Effector memory CD8-positive, alpha-beta T cell (primary cell): ENCODE data around the gene PPDPF.
A peak's percentile ranks its signal among the peaks of the same experiment; 100 is the strongest.

ENCODE experiments used
- ATAC-seq: fragments of 150-1000 bp; cut with Tn5 transposase; replicated peaks from 2 replicates; pipeline ENCODE4 v1.10.0; 2021; ENCODE audit warnings: mild to moderate bottlenecking, moderate library complexity
- DNase-seq, 3 experiments: peaks; one replicate each; pipeline ENCODE4 v3.0.0; 2021
- H3K27ac Mint-ChIP-seq, 2 donors: one replicate each; pipeline ENCODE4 v1.8.0; 2022; ENCODE audit warnings: mild to moderate bottlenecking in 2 of 2, mixed read lengths in 2 of 2, moderate library complexity in 2 of 2
- H3K27me3 Mint-ChIP-seq, 2 donors: one replicate each; pipeline ENCODE4 v1.8.0; 2022; ENCODE audit warnings: mixed read lengths in 2 of 2
- H3K36me3 Mint-ChIP-seq: one replicate; pipeline ENCODE4 v1.8.0; 2022; ENCODE audit warnings: mild to moderate bottlenecking, moderate library complexity, mixed read lengths; ENCODE audit not compliant: insufficient read depth
- H3K4me1 Mint-ChIP-seq, 2 donors: one replicate each; pipeline ENCODE4 v1.8.0; 2022; ENCODE audit warnings: low read depth in 2 of 2, mixed read lengths in 2 of 2
- H3K4me3 Mint-ChIP-seq, 2 donors: one replicate each; pipeline ENCODE4 v1.8.0; 2022; ENCODE audit warnings: mild to moderate bottlenecking in 2 of 2, mixed read lengths in 2 of 2, moderate library complexity in 2 of 2
- H3K9me3 Mint-ChIP-seq, 2 donors: one replicate each; pipeline ENCODE4 v1.8.0; 2022; ENCODE audit warnings: mixed read lengths in 2 of 2

The PPDPF gene

GRCh38 chr20:63499338-63499969 lies 21.1 kb upstream of the PPDPF start:
- H3K4me3 Mint-ChIP-seq = peak overlapping the region; percentile 33 to 37

GRCh38 chr20:63500151-63500901 lies 20.2 kb upstream of the PPDPF start:
- Mint-ChIP-seq H3K27me3 (peaks cover 11 to 24% of the 10 kb centered on the region in 2 donors), H3K4me1 (peaks cover 0 to 5% of the 10 kb centered on the region in 2 donors), H3K9me3 (no peaks in the 10 kb centered on the region), H3K4me3 (peak overlapping the region in 1 of 2 donors; percentile 50), H3K36me3 (no peaks in the 10 kb centered on the region), H3K27ac (no peak overlapping the region)
- no peak for ATAC-seq
- DNase-seq = no peak

More at GRCh38 chr20:63499338-63499969, 21.1 kb upstream of the PPDPF start:
- ATAC-seq (peak; percentile 23), DNase-seq (no peak)
- peaks cover 11 to 16% of the 10 kb centered on the region in 2 donors for H3K27me3 Mint-ChIP-seq
- H3K27ac Mint-ChIP-seq = no peak overlapping the region
- H3K36me3 Mint-ChIP-seq = no peaks in the 10 kb centered on the region
- H3K9me3 Mint-ChIP-seq = no peaks in the 10 kb centered on the region
- H3K4me1 Mint-ChIP-seq = peaks cover 0 to 5% of the 10 kb centered on the region in 2 donors

DNA sequence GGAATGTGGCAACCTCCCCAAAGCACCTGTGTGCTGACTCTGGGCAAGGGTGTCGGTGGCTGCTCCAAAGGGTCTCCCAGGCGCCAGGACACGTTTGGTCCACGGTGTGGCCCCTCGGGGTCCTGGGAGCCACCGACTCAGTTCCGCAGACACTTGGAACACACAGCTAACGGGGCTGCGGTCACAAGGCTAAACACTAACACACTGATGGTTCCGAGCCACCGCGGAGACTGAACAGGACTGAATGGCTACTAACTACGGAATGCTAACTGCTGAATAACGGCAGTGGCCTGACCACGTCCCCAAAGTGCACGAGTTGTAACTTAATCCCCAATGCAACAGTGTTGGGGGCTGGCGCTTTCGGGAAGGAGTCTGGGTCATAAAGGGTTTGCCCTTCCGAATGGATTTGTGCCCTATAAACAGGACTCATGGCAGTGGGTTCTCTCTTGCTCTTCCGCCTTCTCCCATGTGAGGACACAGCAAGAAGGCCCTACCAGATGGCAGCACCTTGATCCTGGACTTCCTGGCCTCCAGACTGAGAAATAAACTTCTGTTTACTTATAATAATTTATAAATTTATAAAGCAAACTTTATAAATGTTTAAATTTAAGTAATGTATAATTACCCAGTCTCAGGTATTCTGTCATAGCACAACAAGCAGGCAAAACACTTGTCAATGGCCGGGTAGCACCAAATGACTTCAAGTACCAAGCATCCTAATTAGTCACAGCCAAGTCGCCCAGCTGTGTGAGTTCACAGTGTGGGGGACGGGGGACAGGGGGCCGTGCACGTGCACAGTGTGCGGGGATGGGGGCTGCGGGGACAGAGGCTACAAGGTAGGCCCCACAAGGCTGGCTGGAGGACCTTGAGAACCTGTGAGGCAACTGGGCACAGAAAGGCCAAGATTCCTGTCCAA lies 19.4 kb upstream of the PPDPF start:
- DNase-seq (no peak), ATAC-seq (no peak)
- Mint-ChIP-seq H3K4me1 (peaks cover 0 to 4% of the 10 kb centered on the region in 2 donors), H3K4me3 (peak overlapping the region in 1 of 2 donors; percentile 50), H3K27ac (no peak overlapping the region), H3K9me3 (no peaks in the 10 kb centered on the region), H3K27me3 (peaks cover 11 to 27% of the 10 kb centered on the region in 2 donors), H3K36me3 (no peaks in the 10 kb centered on the region)

DNA sequence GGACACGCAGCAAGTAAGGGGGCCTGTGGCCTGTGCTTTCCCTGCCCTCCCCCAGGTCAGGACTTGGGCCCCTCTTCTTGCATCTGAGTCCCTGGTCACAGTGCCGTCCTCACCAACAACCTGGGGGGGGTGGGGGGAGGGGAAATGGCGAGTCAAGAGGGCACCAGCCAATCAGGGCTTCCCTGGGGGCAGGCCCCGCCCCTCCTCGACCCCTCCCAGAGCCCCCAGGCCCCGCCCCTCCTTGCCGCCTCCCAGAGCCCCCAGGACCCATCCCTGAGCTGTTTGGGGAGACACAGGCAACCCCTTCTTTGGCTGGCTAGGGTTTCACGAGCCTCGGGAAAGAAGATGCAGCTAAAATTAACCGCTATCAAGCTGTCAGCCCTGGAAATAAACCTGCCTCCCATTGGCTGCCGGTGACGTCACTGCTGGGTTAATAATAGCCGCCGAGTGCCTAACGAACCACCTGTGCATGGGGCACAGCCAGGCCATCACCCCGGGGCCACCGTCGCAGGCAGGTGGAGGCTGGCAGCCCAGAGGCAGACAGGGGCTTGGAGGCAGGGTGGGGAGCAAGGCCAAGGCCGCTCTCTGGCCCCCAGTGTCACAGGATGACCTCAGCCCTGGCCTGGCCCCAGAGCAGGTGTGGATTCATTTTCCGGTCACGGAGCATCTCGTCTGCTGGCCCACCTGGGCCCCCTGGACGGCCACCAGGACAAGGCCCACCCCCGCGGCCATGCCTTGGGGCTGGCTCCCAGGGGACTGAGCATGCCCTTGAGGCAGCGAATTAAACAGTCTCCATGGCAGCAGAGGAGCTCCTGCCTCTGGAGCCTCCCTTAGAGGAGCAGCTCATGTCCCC lies 18.5 kb upstream of the PPDPF start:
- Mint-ChIP-seq H3K4me3 (no peak overlapping the region), H3K27ac (no peak overlapping the region), H3K27me3 (peaks cover 6 to 27% of the 10 kb centered on the region in 2 donors), H3K4me1 (peaks cover 0 to 3% of the 10 kb centered on the region in 2 donors), H3K9me3 (no peaks in the 10 kb centered on the region), H3K36me3 (no peaks in the 10 kb centered on the region)
- no peak for ATAC-seq
- no peak for DNase-seq

GRCh38 chr20:63502671-63503172 lies 17.8 kb upstream of the PPDPF start:
- ATAC-seq = no peak
- Mint-ChIP-seq H3K9me3 (no peaks in the 10 kb centered on the region), H3K27ac (no peak overlapping the region), H3K27me3 (peaks cover 7 to 27% of the 10 kb centered on the region in 2 donors), H3K4me1 (peaks cover 0 to 1% of the 10 kb centered on the region in 2 donors), H3K36me3 (no peaks in the 10 kb centered on the region), H3K4me3 (no peak overlapping the region)
- no peak for DNase-seq

DNA sequence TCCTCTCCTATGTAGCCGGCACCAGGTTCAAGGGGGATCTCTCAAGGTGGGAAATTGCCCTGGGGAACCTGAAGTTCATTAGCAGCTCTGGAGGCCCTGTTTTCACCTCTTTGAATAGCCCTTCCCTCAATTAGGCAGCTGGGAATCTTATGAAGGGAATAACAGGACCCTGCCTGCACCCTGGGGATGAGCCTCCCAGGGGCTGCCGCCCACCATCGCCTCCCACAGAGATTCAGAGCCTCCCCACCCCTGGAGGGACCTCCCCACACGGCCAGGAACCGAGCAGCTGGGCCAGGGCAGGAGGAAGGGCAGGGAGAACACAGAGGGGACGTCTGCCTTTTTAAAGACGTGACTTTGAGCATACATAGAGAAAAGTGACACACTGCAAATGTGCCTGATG lies 17.0 kb upstream of the PPDPF start:
- no peak for DNase-seq
- Mint-ChIP-seq H3K36me3 (no peaks in the 10 kb centered on the region), H3K4me3 (no peak overlapping the region), H3K4me1 (no peaks in the 10 kb centered on the region), H3K27ac (no peak overlapping the region), H3K27me3 (peaks cover 15 to 32% of the 10 kb centered on the region in 2 donors), H3K9me3 (no peaks in the 10 kb centered on the region)
- no peak for ATAC-seq

GRCh38 chr20:63504642-63505041 lies 15.9 kb upstream of the PPDPF start:
- Mint-ChIP-seq H3K27ac (no peak overlapping the region), H3K9me3 (no peaks in the 10 kb centered on the region), H3K4me1 (no peaks in the 10 kb centered on the region), H3K36me3 (no peaks in the 10 kb centered on the region), H3K4me3 (no peak overlapping the region), H3K27me3 (peaks cover 24 to 43% of the 10 kb centered on the region in 2 donors)
- DNase-seq = no peak
- ATAC-seq = no peak

DNA sequence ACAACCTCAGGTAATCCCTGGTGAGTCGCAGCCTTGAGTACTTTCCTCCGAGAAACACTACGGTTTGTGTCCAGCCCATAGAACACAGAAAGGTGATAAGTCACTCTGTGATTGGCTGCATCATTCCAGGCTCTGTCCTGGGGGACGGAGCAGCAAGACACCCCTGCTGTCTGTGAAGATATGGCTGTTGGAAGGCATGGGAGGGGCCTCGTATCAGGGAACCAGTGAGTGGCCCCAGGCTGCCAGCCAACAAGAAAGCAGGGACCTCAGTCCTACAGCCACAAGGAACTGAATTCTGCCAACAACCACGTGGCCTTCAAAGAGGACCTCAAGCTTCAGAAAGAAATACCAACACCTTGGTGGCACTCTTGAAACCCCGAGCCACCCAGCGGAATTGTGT lies 15.3 kb upstream of the PPDPF start:
- no peak overlapping the region for H3K27ac Mint-ChIP-seq
- no peaks in the 10 kb centered on the region for H3K4me1 Mint-ChIP-seq
- peaks cover 30 to 50% of the 10 kb centered on the region in 2 donors for H3K27me3 Mint-ChIP-seq
- no peak overlapping the region for H3K4me3 Mint-ChIP-seq
- H3K36me3 Mint-ChIP-seq = no peaks in the 10 kb centered on the region
- ATAC-seq (no peak), DNase-seq (no peak)
- H3K9me3 Mint-ChIP-seq = no peaks in the 10 kb centered on the region

GRCh38 chr20:63505723-63506122 lies 14.8 kb upstream of the PPDPF start:
- DNase-seq = no peak
- H3K9me3 Mint-ChIP-seq = no peaks in the 10 kb centered on the region
- H3K36me3 Mint-ChIP-seq = no peaks in the 10 kb centered on the region
- no peak overlapping the region for H3K4me3 Mint-ChIP-seq
- H3K27me3 Mint-ChIP-seq = peaks cover 35 to 54% of the 10 kb centered on the region in 2 donors
- no peak for ATAC-seq
- H3K27ac Mint-ChIP-seq = no peak overlapping the region
- no peaks in the 10 kb centered on the region for H3K4me1 Mint-ChIP-seq

DNA sequence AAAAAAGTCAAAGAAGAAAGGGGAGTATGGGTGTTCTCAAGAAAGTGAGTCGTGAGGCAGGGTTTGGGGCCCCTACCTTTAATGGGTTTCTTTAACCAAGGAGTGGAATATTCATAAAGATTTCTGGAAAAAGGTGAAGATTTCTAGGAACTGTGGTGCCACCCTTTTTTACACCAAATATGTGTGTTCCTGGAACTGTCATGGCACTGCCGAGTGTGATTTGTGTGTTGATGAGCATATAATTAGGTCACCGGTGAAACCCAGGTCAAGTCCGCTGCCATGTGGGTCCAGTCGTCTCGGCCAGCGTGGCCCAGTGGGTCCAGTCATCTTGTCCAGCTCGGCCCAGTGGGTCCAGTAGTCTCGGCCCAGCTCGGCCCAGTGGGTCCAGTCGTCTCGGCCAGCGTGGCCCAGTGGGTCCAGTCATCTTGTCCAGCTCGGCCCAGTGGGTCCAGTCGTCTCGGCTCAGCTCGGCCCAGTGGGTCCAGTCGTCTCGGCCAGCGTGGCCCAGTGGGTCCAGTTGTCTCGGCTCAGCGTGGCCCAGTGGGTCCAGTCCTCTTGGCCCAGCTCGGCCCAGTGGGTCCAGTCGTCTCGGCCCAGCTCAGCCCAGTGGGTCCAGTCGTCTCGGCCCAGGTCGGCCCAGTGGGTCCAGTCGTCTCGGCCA lies 13.4 kb upstream of the PPDPF start:
- ATAC-seq (no peak), DNase-seq (no peak)
- H3K27ac Mint-ChIP-seq = peak overlapping the region in 1 of 2 donors; percentile 14
- H3K36me3 Mint-ChIP-seq = no peaks in the 10 kb centered on the region
- H3K4me3 Mint-ChIP-seq = no peak overlapping the region
- no peaks in the 10 kb centered on the region for H3K4me1 Mint-ChIP-seq
- H3K27me3 Mint-ChIP-seq = peaks cover 43 to 67% of the 10 kb centered on the region in 2 donors
- no peaks in the 10 kb centered on the region for H3K9me3 Mint-ChIP-seq

DNA sequence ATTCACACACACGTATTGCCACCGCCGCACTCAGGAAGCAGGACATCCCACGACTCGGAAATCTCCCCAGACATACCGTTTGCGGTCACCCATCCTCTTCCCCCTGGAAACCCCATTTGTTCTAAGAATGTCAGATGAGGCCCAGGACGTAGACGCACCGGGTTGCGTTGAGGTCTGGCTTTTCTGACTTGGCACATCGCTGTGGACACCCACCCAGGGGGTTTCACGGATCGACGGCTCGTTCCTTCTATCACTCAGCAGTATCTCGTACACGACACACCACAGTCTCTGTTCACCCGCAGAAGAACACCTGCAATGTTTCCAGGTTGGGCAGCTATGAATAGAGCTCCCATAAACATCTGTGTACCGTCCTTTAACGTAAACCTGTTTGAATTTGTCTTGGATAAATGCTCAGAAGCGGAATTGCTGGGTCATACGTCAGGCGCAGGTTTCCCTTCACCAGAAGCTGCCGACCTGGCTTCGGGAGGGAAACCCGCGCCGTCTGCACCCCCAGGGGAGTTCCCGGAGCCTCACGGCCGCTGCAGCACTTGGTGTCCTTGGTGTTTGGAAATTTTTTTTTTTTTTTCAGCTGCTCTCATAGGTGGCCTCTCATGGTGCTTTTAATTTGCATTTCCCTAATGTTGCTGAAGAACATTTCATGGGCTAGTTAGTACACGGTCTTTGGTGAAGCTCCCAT lies 12.3 kb upstream of the PPDPF start:
- no peaks in the 10 kb centered on the region for H3K36me3 Mint-ChIP-seq
- no peak overlapping the region for H3K4me3 Mint-ChIP-seq
- no peak overlapping the region for H3K27ac Mint-ChIP-seq
- H3K4me1 Mint-ChIP-seq = no peaks in the 10 kb centered on the region
- no peak for DNase-seq
- peaks cover 53 to 78% of the 10 kb centered on the region in 2 donors for H3K27me3 Mint-ChIP-seq
- peak; percentile 68 for ATAC-seq
- no peaks in the 10 kb centered on the region for H3K9me3 Mint-ChIP-seq

DNA sequence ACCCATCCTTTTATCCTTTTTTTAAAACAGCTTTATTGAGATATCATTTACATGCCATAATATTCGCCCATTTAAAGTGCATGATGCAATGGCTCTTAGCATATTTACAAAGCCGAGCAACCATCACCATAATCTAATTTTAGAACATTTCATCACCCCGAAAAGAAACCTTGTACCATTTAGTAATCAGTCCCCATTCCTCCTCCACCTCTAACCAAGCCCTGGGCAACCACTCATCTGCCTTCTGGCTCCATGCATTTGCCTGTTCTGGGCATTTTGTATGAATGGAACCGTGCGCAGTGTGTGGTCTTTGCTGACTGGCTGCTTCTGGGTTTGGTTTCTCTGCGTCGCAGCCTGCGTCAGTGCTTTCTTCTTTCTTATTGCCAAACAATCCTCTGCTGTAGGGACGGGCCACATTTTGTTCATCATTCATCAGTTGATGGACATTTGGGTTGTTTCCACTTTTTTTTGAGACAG lies 11.4 kb upstream of the PPDPF start:
- Mint-ChIP-seq H3K27ac (no peak overlapping the region), H3K27me3 (peaks cover 54 to 80% of the 10 kb centered on the region in 2 donors), H3K36me3 (no peaks in the 10 kb centered on the region), H3K4me3 (no peak overlapping the region), H3K9me3 (no peaks in the 10 kb centered on the region), H3K4me1 (no peaks in the 10 kb centered on the region)
- ATAC-seq = no peak
- no peak for DNase-seq
